ENCODE measurements around the gene ELMO3.

Gene ELMO3

DNA sequence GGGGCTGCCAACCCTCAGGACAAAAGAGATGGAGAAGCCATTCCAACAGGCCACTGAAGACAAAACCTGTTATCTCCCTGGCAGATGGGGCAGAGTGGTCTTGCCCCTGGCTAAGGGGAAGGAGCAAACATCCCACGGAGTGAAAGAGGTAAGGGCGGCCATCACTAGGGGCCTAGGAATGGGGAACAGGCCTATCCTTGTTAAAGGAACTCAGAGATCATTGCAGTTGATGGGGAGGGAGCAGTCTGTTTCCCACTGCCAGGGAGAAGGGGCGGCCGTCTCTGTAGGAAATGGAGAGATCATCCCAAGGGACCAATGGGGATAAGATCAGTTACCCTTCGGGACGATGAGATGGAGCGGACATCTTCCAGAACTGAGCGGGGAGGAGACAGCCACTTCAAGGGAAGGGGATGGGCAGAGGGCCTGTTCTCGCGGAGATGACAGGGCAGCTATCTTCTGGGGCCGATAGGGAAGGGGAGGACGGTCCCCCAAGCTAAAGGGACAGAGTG lies 27.4 kb downstream of the ELMO3 start:
- DNase-seq (ENCODE audit: extremely low read depth, low read depth), result no peak
- TF ChIP-seq, protein P1, sequence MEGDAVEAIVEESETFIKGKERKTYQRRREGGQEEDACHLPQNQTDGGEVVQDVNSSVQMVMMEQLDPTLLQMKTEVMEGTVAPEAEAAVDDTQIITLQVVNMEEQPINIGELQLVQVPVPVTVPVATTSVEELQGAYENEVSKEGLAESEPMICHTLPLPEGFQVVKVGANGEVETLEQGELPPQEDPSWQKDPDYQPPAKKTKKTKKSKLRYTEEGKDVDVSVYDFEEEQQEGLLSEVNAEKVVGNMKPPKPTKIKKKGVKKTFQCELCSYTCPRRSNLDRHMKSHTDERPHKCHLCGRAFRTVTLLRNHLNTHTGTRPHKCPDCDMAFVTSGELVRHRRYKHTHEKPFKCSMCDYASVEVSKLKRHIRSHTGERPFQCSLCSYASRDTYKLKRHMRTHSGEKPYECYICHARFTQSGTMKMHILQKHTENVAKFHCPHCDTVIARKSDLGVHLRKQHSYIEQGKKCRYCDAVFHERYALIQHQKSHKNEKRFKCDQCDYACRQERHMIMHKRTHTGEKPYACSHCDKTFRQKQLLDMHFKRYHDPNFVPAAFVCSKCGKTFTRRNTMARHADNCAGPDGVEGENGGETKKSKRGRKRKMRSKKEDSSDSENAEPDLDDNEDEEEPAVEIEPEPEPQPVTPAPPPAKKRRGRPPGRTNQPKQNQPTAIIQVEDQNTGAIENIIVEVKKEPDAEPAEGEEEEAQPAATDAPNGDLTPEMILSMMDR (IDR thresholded peaks at IDR 0.05; ENCODE audit: low read depth, low read length, missing control alignments), result no peak
- H3K4me3 ChIP-seq (replicated peaks; ENCODE audit: low read depth, low read length), result peak overlapping the region; percentile 100

DNA sequence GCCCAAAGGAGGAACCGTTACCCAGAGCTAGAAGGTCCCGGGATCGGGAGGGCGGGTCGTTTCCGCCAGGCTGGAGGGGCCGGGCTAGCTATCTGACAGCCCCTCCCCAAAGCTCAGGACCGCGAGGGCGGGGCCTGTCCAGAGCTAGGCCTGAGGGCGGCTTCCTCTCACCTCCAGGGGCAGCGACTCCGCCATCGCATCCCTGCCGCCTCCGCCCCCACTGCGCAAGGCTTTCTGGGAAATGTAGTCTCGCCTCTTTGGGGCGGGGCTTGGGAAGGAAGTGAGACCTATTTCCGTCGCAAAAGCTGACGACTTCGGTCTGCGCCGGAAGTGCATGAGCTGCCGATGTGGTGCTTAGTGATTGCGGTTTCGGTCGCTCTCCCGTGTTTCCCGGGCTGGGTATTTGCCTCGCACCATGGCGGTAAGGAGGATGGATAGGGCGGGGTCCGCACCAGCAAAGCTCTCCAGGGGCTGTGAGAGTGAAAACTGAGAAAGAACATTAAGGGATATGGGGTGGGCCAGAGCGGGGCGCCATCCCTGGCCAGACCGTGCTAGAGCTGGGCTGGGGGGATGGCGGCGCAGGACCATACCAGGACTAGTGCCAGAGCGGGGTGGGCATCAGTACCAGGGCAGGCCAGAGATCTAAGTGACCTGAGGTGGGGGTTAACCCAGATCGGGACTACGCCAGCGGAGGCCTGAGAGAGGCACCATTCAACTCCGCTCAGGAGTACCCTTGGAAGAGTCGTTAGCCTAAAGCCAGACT lies 28.1 kb downstream of the ELMO3 start, which contains the start of gene TMEM208:
Gene TMEM208, plus strand, starts transcription at position 327 of the 763 bp plus-strand sequence. Its CDS starts 89 bp downstream, at position 416.
- peak; percentile 95 for DNase-seq (ENCODE audit: extremely low read depth, low read depth)

DNA sequence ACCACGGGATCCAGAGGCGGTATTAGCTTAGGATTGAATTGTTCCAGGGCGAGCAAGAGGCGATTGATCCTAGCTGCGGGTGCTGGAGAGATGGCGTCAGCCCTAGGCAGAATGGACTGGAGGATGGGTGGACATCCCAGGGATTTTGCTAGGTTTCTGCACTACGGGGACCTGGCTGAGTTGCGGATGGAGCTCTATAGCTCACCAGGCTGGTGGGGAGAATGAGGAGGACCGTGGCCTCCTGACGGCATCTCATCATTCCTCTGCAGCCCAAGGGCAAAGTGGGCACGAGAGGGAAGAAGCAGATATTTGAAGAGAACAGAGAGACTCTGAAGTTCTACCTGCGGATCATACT lies 28.6 kb downstream of the ELMO3 start:
- TF ChIP-seq, protein P1 (IDR thresholded peaks at IDR 0.05; ENCODE audit: low read depth, low read length, missing control alignments), result no peak
- DNase-seq (ENCODE audit: extremely low read depth, low read depth), result no peak
- peak overlapping the region; percentile 100 for H3K4me3 ChIP-seq (replicated peaks; ENCODE audit: low read depth, low read length)

More for the DNA sequence above, 28.1 kb downstream of the ELMO3 start, which contains the start of gene TMEM208:
- H3K4me3 ChIP-seq (replicated peaks; ENCODE audit: low read depth, low read length), result peak within 1 kb of the TSS; percentile 100
- TF ChIP-seq, protein P1 (IDR thresholded peaks at IDR 0.05; ENCODE audit: low read depth, low read length, missing control alignments), result no peak

DNA sequence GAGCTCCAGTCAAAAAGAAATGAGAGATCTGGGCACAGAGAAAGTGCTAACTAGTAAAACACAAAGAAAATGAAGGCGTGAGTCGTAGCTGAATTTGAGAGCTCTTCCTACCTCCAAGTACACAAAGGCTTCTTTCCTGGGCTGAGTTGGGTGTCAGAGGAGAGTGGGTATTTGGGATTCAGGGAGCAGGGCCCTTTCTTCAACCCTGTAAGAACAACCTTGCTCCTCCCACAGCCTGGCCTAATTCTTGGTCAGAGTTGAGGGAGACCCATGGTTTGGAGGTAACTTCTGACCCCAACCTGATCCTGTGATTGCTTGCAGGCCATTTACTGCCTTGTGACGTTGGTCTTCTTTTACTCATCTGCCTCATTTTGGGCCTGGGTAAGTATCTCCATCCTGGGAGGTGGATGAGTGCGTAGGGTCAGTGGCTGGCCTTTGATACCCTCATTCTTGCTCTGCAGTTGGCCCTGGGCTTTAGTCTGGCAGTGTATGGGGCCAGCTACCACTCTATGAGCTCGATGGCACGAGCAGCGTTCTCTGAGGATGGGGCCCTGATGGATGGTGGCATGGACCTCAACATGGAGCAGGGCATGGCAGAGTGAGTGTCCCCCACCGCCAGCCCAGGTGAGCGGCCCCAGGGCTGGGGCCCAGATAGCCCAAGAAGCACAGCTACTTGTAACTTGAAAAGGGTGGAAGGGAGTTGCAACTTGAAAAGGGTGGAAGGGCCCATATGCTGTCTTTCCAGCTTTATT lies 29.3 kb downstream of the ELMO3 start:
- no peak for DNase-seq (ENCODE audit: extremely low read depth, low read depth)
- H3K4me3 ChIP-seq (replicated peaks; ENCODE audit: low read depth, low read length), result peak overlapping the region; percentile 100
- TF ChIP-seq, protein P1 (IDR thresholded peaks at IDR 0.05; ENCODE audit: low read depth, low read length, missing control alignments), result no peak

DNA sequence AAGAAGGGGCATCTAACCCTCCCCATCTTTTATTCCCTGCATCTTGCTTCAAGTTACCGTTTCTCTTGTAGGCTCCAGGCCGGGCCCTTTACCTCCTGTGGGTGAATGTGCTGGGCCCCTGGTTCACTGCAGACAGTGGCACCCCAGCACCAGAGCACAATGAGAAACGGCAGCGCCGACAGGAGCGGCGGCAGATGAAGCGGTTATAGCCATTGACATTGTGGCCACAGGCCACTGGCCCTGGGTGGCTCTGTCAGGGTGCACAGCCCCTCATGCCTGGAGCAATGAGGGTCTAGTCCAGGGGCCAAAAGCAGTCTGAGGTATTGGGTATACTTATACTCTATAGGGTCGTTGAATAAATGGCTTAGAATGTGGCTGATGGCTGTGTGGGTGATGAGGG lies 30.0 kb downstream of the ELMO3 start:
- DNase-seq (ENCODE audit: extremely low read depth, low read depth), result no peak
- no peak overlapping the region for H3K4me3 ChIP-seq (replicated peaks; ENCODE audit: low read depth, low read length)
- TF ChIP-seq, protein P1 (IDR thresholded peaks at IDR 0.05; ENCODE audit: low read depth, low read length, missing control alignments), result no peak

DNA sequence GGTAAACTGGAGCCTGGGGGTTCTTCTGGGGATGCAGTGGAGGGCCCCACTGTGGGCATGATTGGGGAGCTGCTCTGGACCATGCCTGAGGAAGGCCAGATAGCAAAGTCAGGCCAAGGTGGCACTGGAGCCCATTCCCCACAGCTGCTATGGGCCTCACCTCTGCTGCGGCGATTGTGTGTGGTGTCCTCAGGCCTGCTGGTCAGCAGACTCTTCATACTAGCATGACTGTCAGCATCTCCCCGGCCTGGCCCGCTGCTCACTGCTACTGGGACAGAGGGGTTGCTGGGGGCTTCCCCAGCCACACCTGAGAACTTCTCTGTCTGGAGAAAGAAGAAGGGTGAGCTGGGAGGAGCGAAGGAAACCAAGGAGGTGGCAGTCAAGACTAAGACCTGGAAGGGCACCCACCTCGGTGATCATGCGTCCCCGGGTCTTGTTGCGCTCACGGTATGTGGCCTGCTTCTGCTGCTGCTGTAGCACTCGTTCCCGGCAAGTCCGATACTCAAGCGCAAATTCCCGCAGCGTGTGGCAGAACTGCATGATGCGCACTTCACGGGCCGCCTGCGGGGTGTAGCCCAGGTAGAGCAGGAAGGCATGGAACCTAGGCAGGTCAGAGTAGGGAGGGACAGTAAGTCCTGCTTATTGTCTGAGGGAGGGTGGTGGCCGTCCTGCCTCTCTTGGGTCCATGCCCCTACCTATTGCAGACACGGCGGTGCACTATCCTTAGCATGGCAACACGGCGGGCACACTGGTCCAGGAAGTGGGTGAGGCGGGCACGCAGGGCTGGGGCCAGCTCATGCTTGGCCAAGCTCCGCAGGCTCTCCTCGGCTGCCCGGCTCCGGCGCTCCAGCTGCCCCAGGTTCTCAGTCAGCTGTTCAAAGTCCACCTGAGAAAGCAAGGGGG lies 31.2 kb downstream of the ELMO3 start:
- no peak overlapping the region for H3K4me3 ChIP-seq (replicated peaks; ENCODE audit: low read depth, low read length)
- no peak for DNase-seq (ENCODE audit: extremely low read depth, low read depth)
- TF ChIP-seq, protein P1 (IDR thresholded peaks at IDR 0.05; ENCODE audit: low read depth, low read length, missing control alignments), result no peak
